T47D (cell line): ENCODE data around the gene KMO.

ENCODE experiments used
- DNase-seq, 2 experiments: peaks; one replicate each; pipeline versions ENCODE4 v3.0.0 to v3.0.0-alpha.2; 2011 to 2012; ENCODE audit warnings: low read depth in 1 of 2, low spot score in 1 of 2
- JUND ChIP-seq: IDR thresholded peaks from 2 replicates; pipeline ENCODE4 v1.6.1; 2012; ENCODE audit warnings: low read depth
- in situ Hi-C: cut with HindIII; loops from 2 replicates; pipeline ENCODE4 v1.10.0; 2016; ENCODE audit warnings: low sequenced_read_pairs, low pct_unique_long_range_greater_than_20kb

KMO gene

GRCh38 chr1:241640867-241641622, 108.9 kb downstream of the KMO start:
- TF ChIP-seq JUND: no peak
- in situ Hi-C loops: no loop called here
- peak in 1 of 2 experiments; percentile 36 for DNase-seq

GRCh38 chr1:241641773-241642592, 109.8 kb downstream of the KMO start:
- in situ Hi-C loops: no loop called here
- no peak for TF ChIP-seq JUND

GRCh38 chr1:241642593-241642944, 110.4 kb downstream of the KMO start:
- no peak for DNase-seq
- TF ChIP-seq JUND: no peak
- in situ Hi-C loops: no loop called here

More at GRCh38 chr1:241641773-241642592, 109.8 kb downstream of the KMO start:
- DNase-seq: peak in 1 of 2 experiments; percentile 47

GRCh38 chr1:241644259-241644658, 112.1 kb downstream of the KMO start:
- no peak for TF ChIP-seq JUND
- no peak for DNase-seq
- in situ Hi-C loops: no loop called here

GRCh38 chr1:241645199-241645598, 113.0 kb downstream of the KMO start:
- in situ Hi-C loops: no loop called here
- DNase-seq: no peak
- no peak for TF ChIP-seq JUND
